ENCODE results near the gene TMIGD1. TPM values are rescaled to one million over a fixed set of nuclear protein-coding genes. Genes with fewer than 3 reads are reported as not detected.

The TMIGD1 gene
- total RNA-seq, 2 donors from 2014 or later: not detected

- Histone ChIP-seq H3K27ac (no peak overlapping the region), H3K9me3 (peaks cover 9% of the 10 kb centered on the region), H3K36me3 (no peaks in the 10 kb centered on the region), H3K4me1 (ENCODE audit: control insufficient read depth in 1 of 2, low read depth in 2 of 2) (no peaks in the 10 kb centered on the region), H3K27me3 (replicated peaks; ENCODE audit: insufficient read depth) (no peaks in the 10 kb centered on the region), H3K4me3 (no peak overlapping the region)
- TF ChIP-seq, protein P1, sequence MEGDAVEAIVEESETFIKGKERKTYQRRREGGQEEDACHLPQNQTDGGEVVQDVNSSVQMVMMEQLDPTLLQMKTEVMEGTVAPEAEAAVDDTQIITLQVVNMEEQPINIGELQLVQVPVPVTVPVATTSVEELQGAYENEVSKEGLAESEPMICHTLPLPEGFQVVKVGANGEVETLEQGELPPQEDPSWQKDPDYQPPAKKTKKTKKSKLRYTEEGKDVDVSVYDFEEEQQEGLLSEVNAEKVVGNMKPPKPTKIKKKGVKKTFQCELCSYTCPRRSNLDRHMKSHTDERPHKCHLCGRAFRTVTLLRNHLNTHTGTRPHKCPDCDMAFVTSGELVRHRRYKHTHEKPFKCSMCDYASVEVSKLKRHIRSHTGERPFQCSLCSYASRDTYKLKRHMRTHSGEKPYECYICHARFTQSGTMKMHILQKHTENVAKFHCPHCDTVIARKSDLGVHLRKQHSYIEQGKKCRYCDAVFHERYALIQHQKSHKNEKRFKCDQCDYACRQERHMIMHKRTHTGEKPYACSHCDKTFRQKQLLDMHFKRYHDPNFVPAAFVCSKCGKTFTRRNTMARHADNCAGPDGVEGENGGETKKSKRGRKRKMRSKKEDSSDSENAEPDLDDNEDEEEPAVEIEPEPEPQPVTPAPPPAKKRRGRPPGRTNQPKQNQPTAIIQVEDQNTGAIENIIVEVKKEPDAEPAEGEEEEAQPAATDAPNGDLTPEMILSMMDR (IDR thresholded peaks at IDR 0.05): no peak
- DNase-seq (ENCODE audit: low spot score) (no peak), ATAC-seq (ENCODE audit: insufficient number of reproducible peaks, low FRiP score, low read depth) (no peak)
These were observed 32.7 kb upstream of the TMIGD1 start for GRCh38 chr17:30366536-30366935.

DNA sequence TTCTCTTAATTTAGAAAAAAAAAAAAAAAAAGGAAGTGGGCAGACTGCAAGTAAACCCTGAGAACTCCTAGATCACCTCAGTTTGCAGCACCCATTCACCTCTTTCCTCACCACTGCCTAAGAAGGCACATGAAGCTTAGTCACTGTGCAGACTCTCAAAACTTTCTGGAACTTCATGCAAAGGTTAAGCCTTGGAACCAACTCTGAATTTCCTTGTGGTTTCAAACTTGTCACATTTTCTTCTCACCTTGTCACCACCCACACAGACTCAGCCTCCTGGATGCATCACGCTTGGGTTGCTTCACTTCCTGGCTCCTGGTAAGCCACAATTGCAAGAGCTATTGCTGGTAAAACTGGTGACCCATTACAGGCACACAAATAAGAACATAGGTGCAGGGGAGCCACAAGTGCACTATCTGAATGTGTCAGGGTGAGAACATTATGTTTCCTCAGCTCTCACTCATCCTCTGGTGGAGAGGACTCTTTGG lies 29.9 kb upstream of the TMIGD1 start:
- no peaks in the 10 kb centered on the region for H3K4me1 ChIP-seq (ENCODE audit: control insufficient read depth in 1 of 2, low read depth in 2 of 2)
- ATAC-seq (ENCODE audit: insufficient number of reproducible peaks, low FRiP score, low read depth): no peak
- no peak for DNase-seq (ENCODE audit: low spot score)
- H3K4me3 ChIP-seq: no peak overlapping the region
- H3K27ac ChIP-seq: no peak overlapping the region
- H3K27me3 ChIP-seq (replicated peaks; ENCODE audit: insufficient read depth): no peaks in the 10 kb centered on the region
- H3K36me3 ChIP-seq: no peaks in the 10 kb centered on the region
- peaks cover 9% of the 10 kb centered on the region for H3K9me3 ChIP-seq
- TF ChIP-seq, protein P1 (IDR thresholded peaks at IDR 0.05): no peak

GRCh38 chr17:30361766-30362279 lies 28.0 kb upstream of the TMIGD1 start:
- TF ChIP-seq, protein P1 (IDR thresholded peaks at IDR 0.05): no peak
- Histone ChIP-seq H3K9me3 (peaks cover 9% of the 10 kb centered on the region), H3K4me1 (ENCODE audit: control insufficient read depth in 1 of 2, low read depth in 2 of 2) (no peaks in the 10 kb centered on the region), H3K4me3 (no peak overlapping the region), H3K27me3 (replicated peaks; ENCODE audit: insufficient read depth) (no peaks in the 10 kb centered on the region), H3K36me3 (no peaks in the 10 kb centered on the region), H3K27ac (no peak overlapping the region)
- no peak for DNase-seq (ENCODE audit: low spot score)
- no peak for ATAC-seq (ENCODE audit: insufficient number of reproducible peaks, low FRiP score, low read depth)

- ATAC-seq (ENCODE audit: insufficient number of reproducible peaks, low FRiP score, low read depth) (no peak), DNase-seq (ENCODE audit: low spot score) (no peak)
These were observed 26.4 kb upstream of the TMIGD1 start for GRCh38 chr17:30360086-30360808.

More at GRCh38 chr17:30360086-30360808, 26.4 kb upstream of the TMIGD1 start:
- H3K4me1 ChIP-seq (ENCODE audit: control insufficient read depth in 1 of 2, low read depth in 2 of 2): no peaks in the 10 kb centered on the region
- TF ChIP-seq, protein P1 (IDR thresholded peaks at IDR 0.05): no peak
- H3K9me3 ChIP-seq: peaks cover 9% of the 10 kb centered on the region
- no peaks in the 10 kb centered on the region for H3K27me3 ChIP-seq (replicated peaks; ENCODE audit: insufficient read depth)
- H3K36me3 ChIP-seq: no peaks in the 10 kb centered on the region
- no peak overlapping the region for H3K4me3 ChIP-seq
- H3K27ac ChIP-seq: no peak overlapping the region

Measured in thoracic aorta (tissue), 2 donors.